SK-N-MC (cell line): Measurements from ENCODE around the gene TBC1D17.

ENCODE experiments used
- EZH2 ChIP-seq: fragments of 200-600 bp; sonication (generic); IDR thresholded peaks from one replicate; pipeline ENCODE4 v1.6.1; 2017; ENCODE audit warnings: antibody characterized with exemption
- POLR2AphosphoS5 ChIP-seq: IDR thresholded peaks from 2 replicates; pipeline ENCODE4 v1.6.1; 2012; ENCODE audit warnings: mild to moderate bottlenecking, low read depth, low read length, borderline replicate concordance

DNA sequence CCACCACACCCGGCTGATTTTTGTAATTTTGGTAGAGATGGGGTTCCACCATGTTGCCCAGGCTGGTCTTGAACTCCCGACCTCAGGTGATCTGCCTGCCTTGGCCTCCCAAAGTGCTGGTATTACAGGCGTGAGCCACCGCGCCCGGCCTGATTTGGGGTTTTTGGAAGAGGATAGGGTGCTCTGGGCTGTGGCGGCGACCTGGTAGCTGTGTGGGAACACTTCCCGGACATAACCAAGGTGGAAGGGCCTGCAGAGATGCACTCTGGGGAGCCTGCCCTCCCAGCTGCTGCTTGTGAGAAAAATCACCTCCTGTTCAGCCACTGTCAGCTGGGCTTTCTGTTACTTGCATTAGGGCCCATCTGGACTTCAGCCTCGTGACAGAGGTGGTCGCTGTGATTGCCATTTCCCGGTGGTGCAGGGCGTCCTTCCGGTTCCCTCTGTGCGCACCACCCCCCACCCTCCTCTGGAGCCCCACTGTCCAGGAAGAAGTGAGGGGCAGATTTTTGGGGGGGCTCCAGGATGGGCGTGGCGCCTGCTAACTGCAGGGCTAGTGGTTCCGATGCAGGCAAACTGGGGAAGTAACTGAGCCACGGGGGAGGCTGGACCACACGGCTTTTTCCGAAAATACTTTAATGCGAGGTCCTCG, 11.7 kb downstream of the TBC1D17 start:
- TF ChIP-seq EZH2 (no peak), POLR2AphosphoS5 (peak; percentile 10; the same call in 1 of the 2 replicates)
